Colonic mucosa (tissue), 4 donors: ENCODE measurements around the gene SAT2. TPM values are rescaled to one million over a fixed set of nuclear protein-coding genes. Genes with fewer than 3 reads are reported as not detected.
"Not testable (repeated sequence)": the region's sequence is repeated elsewhere in the genome, so short reads cannot be mapped to it uniquely, and the experiment has no call there.

ENCODE experiments used
- DNase-seq: peaks from one replicate; pipeline ENCODE4 v3.0.0-alpha.2; 2020
- H3K27ac ChIP-seq: fragments of 200-600 bp; one replicate; pipeline ENCODE4 v1.8.0; 2021
- H3K27me3 ChIP-seq: fragments of 200-600 bp; one replicate; pipeline ENCODE4 v1.8.0; 2021
- H3K36me3 ChIP-seq: fragments of 200-600 bp; one replicate; pipeline ENCODE4 v1.8.0; 2021
- H3K4me1 ChIP-seq: fragments of 200-600 bp; one replicate; pipeline ENCODE4 v1.8.0; 2021; ENCODE audit warnings: mild to moderate bottlenecking
- H3K4me3 ChIP-seq: fragments of 200-600 bp; one replicate; pipeline ENCODE4 v1.8.0; 2021
- H3K9ac ChIP-seq, 2 donors: one replicate each; pipeline ENCODE4 v1.7.0; 2013; ENCODE audit warnings: control low read depth in 2 of 2, low read depth in 2 of 2, low read length in 2 of 2
- H3K9me3 ChIP-seq: fragments of 200-600 bp; one replicate; pipeline ENCODE4 v1.8.0; 2021
- intact Hi-C: fragments of 100-400 bp; cut with DNase I; formaldehyde crosslinking; loops from one replicate; pipeline ENCODE4 v1.14.1; 2022
- total RNA-seq, 2 donors: library from RNA; stranded (reverse); fragmentation: NEBNext Ultra II Directional in 1 of 2; extraction: Animal tissue kit (Norgen Biotek cat#: 25700) in 1 of 2; gene quantifications; one replicate each; pipeline ENCODE4 v1.2.1, GENCODE V29; 2021
- TF ChIP-seq, protein P1 (sequence below): fragments of 200-600 bp; IDR thresholded peaks from one replicate; pipeline ENCODE4 v1.8.0; 2022; ENCODE audit warnings: antibody characterized with exemption, mild to moderate bottlenecking
- donor health status: healthy.
- donor health status: DM: no; HTN: no; CAD: no.
- donor health status: DM: no; HTN: no; CAD: no.

Gene SAT2
- total RNA-seq, 2 donors from 2014 or later = 55.3 to 77.3 TPM

DNA sequence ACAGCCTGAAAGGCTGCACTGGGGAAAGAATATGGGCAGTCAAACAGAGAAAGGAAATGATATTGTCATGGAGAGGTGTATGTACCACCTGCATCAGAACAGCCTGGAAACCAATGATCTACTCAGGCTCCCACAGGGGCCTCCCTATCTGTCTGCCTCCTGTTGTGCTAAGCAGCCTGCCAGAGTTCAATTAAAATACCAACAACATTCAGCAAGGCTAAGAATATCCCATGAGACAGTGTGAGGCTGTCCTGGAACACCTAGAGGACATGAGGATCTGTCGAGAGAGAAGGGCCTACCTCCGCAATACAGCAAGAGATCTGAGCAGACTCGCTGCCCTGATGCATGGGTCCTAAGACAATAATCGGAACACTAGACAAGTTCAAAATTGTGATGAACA lies 21.3 kb downstream of the SAT2 start:
- intact Hi-C loops = no loop called here
- no peaks in the 10 kb centered on the region for H3K36me3 ChIP-seq

DNA sequence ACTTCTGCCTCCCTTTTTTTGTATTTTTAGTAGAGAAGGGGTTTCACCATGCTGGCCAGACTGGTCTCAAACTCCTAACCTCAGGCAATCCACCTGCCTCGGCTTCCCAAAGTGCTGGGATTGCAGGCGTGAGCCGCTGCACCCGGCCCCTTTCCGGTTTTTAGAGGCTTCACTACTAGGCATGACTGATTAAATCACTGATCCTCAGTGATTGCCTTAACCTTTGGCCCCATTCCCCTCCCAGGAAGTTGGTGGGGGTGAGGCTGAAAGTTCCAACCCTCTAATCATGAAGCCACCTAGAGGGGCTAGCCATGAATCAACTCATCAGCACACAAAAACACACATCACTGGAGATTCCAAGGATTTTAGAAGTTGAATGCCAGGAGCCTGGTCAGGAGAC lies 30.1 kb downstream of the SAT2 start:
- H3K27ac ChIP-seq, H3K9ac ChIP-seq, H3K27me3 ChIP-seq, intact Hi-C loops, H3K9me3 ChIP-seq, H3K4me3 ChIP-seq, H3K4me1 ChIP-seq, DNase-seq: not testable (repeated sequence)
- peaks cover 48% of the 10 kb centered on the region for H3K36me3 ChIP-seq

More for the DNA sequence above, 21.3 kb downstream of the SAT2 start:
- DNase-seq = no peak
- Histone ChIP-seq H3K9ac (no peak overlapping the region), H3K27ac (no peak overlapping the region), H3K27me3 (no peaks in the 10 kb centered on the region), H3K4me3 (no peak overlapping the region), H3K9me3 (no peaks in the 10 kb centered on the region), H3K4me1 (no peaks in the 10 kb centered on the region)
- TF ChIP-seq, protein P1, sequence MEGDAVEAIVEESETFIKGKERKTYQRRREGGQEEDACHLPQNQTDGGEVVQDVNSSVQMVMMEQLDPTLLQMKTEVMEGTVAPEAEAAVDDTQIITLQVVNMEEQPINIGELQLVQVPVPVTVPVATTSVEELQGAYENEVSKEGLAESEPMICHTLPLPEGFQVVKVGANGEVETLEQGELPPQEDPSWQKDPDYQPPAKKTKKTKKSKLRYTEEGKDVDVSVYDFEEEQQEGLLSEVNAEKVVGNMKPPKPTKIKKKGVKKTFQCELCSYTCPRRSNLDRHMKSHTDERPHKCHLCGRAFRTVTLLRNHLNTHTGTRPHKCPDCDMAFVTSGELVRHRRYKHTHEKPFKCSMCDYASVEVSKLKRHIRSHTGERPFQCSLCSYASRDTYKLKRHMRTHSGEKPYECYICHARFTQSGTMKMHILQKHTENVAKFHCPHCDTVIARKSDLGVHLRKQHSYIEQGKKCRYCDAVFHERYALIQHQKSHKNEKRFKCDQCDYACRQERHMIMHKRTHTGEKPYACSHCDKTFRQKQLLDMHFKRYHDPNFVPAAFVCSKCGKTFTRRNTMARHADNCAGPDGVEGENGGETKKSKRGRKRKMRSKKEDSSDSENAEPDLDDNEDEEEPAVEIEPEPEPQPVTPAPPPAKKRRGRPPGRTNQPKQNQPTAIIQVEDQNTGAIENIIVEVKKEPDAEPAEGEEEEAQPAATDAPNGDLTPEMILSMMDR = no peak

DNA sequence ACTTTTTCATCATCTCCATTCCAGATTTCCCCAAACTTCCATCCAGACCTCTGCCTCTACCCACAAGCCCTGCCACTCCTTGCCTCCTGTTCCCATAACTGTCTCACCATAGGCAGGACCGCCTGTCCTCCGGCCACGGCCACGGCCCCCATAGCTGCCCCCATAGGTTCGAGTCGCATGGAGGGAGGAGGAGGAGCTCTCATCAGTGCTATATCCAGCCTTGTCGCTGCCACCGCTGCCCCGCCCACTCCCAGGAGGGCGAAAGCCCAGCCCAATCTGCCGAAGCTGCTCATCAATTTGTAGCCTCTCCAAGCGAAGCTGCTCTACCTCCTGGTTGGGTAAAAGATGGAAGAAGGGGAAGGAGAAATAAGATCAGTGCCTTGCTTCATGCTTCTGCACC lies 34.3 kb downstream of the SAT2 start:
- no peak overlapping the region for H3K9ac ChIP-seq

DNA sequence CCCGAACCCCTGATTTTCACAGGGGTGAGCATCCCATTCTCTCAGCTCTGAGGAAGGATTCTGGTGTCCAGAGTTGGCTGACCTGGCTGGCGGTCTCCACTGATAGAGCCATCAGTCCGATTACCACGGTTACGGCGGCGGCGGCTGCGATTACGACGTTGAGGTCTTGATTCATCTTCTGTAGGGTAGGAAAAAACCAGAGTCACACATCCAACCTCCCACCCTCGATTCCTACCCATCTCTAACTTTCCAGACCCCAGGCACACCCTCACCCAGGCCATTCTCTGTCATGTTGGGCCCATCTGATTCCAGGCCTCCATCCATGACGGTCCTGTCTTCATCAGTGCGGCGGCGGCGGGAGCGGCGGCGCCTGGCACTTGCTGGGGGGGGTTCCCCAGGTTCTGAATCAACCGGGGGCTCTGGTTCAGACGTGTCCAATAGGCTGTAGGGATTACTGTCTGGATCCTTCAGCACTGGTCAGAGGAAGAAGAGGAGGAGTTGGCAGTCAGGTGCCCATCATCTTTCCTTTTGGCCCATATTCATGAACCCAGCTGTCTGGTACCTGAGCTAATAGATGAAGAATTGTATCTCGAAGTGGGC lies 35.1 kb downstream of the SAT2 start:
- Histone ChIP-seq H3K4me3 (no peak overlapping the region), H3K9ac (no peak overlapping the region), H3K27ac (no peak overlapping the region), H3K27me3 (no peaks in the 10 kb centered on the region), H3K36me3 (peaks cover 53% of the 10 kb centered on the region), H3K4me1 (peaks cover 3% of the 10 kb centered on the region), H3K9me3 (no peaks in the 10 kb centered on the region)
- DNase-seq = no peak
- TF ChIP-seq, protein P1 = no peak
- intact Hi-C loops = no loop called here

More for the DNA sequence above, 34.3 kb downstream of the SAT2 start:
- Histone ChIP-seq H3K27ac (no peak overlapping the region), H3K9me3 (no peaks in the 10 kb centered on the region), H3K27me3 (no peaks in the 10 kb centered on the region), H3K36me3 (peaks cover 53% of the 10 kb centered on the region), H3K4me1 (peaks cover 3% of the 10 kb centered on the region), H3K4me3 (no peak overlapping the region)
- TF ChIP-seq, protein P1 = no peak
- DNase-seq = no peak
- intact Hi-C loops = no loop called here

DNA sequence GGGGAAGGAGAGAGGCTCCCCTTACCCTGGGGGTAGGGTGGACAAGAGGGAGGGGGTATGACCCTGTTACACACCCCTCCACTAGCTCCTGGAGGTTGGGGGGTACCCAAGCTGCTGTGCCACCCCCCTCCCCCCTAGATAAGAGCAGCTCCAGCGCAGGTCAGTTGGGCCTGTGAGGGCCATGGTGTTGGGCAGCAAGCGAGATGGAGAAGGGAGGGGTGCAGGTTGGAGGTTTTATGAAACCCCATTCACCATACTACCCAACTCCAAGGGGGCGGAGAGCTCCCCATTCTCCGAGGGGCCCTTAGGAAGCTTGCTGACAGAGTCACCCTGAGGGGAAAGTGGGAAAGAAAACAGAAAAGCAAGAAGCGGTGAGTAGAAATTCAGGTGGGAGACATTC lies 36.0 kb downstream of the SAT2 start:
- H3K4me3 ChIP-seq = no peak overlapping the region
- no peaks in the 10 kb centered on the region for H3K9me3 ChIP-seq
- no peak overlapping the region for H3K27ac ChIP-seq
- H3K9ac ChIP-seq = no peak overlapping the region
- H3K27me3 ChIP-seq = no peaks in the 10 kb centered on the region
- intact Hi-C loops = no loop called here
- peaks cover 3% of the 10 kb centered on the region for H3K4me1 ChIP-seq
- H3K36me3 ChIP-seq = peaks cover 47% of the 10 kb centered on the region
- DNase-seq = no peak
- TF ChIP-seq, protein P1 = no peak

DNA sequence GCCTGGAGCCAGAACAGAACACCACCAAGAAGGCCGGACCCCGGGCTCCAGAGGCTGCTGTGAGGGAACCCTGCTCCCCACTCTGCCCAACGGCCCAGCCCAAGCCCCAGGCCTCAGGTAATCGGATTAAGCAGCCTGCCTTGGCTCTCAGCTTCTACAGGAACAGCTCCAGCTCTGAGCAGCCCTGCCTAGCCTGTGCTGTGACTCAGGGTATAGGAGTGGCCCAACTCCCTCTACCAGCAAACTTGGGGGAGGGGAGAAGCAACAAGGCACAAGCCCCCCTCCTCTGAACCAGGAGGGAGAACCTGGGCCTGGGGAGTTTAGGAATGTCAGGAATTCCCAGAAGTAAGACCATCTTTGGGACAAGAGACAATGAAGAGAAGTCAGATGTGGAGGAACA lies 36.9 kb downstream of the SAT2 start:
- H3K9ac ChIP-seq = no peak overlapping the region
- no peaks in the 10 kb centered on the region for H3K27me3 ChIP-seq
- no peak for DNase-seq
- TF ChIP-seq, protein P1 = no peak
- H3K27ac ChIP-seq = no peak overlapping the region
- no peak overlapping the region for H3K4me3 ChIP-seq
- peaks cover 45% of the 10 kb centered on the region for H3K36me3 ChIP-seq
- intact Hi-C loops = no loop called here
- peaks cover 3% of the 10 kb centered on the region for H3K4me1 ChIP-seq
- no peaks in the 10 kb centered on the region for H3K9me3 ChIP-seq
